HCT116 (cell line): Measurements from ENCODE around the gene BMP5. TPM values are rescaled to one million over a fixed set of nuclear protein-coding genes. Genes with fewer than 3 reads are reported as not detected.

Experiments used
- ATAC-seq: fragments of 200-7000 bp; cut with Tn5 transposase; 2 replicates; pipeline ENCODE4 v1.9.1; 2020; ENCODE audit warnings: mild to moderate bottlenecking, moderate library complexity
- BruUV-seq: library from RNA; stranded (reverse); fragments of 400-500 nt; replicated peaks from 2 replicates; lab custom pipeline; 2021; lab: Mats Ljungman, UMichigan
- CTCF ChIA-PET: fragments of 300-600 bp; sonication (Branson Sonifier 250); formaldehyde crosslinking; loops from one replicate; lab custom pipeline; 2021; ENCODE audit warnings: antibody characterized with exemption; lab: Charles Lee
- POLR2A ChIA-PET: fragments of 300-600, 350-600 bp; sonication (Branson Sonifier 250); formaldehyde crosslinking; loops from one replicate; lab custom pipeline; 2021; ENCODE audit warnings: antibody characterized with exemption; lab: Charles Lee
- RAD21 ChIA-PET, 2 experiments: fragments of 300-600 bp; sonication (Branson Sonifier 250); formaldehyde crosslinking; loops; one replicate each; lab custom pipeline; 2023; ENCODE audit warnings: low total read pairs in 2 of 2; ENCODE audit not compliant: uncharacterized antibody in 2 of 2, unreplicated experiment in 2 of 2, low non-redundant PET in 1 of 2; lab: Charles Lee
- DNase-seq: peaks from one replicate; pipeline ENCODE4 v3.0.0-alpha.2; 2010; ENCODE audit warnings: low read depth, low spot score
- H2AFZ ChIP-seq: fragments of 200-600 bp; shearing (Covaris generic), sonication (generic); 2 replicates; pipeline ENCODE4 v1.6.1; 2017; ENCODE audit warnings: low read depth, mixed run types, mixed read lengths, antibody characterized with exemption, low read length; ENCODE audit not compliant: poor library complexity, severe bottlenecking
- H3K27ac ChIP-seq: 2 replicates; pipeline ENCODE4 v1.5.1; 2012; ENCODE audit warnings: low read depth, low read length
- H3K27me3 ChIP-seq: fragments of 200-600 bp; sonication (generic); 2 replicates; pipeline ENCODE4 v1.6.1; 2016; ENCODE audit warnings: mixed run types, low read length, mixed read lengths; ENCODE audit not compliant: insufficient read depth
- H3K36me3 ChIP-seq, 2 experiments: fragments of 200-500 bp in 1 of 2; fragments of 200-600 bp in 1 of 2; sonication (Bioruptor generic) in 1 of 2; sonication (generic) in 1 of 2; 2 replicates each; pipeline versions ENCODE4 v1.5.1 to v1.6.1; 2014 to 2016; ENCODE audit warnings: low read length in 2 of 2, inconsistent platforms in 1 of 2, mixed read lengths in 1 of 2, mixed run types in 1 of 2; ENCODE audit not compliant: insufficient read depth in 2 of 2, control insufficient read depth in 1 of 2
- H3K4me1 ChIP-seq, 2 experiments: fragments of 200-600 bp in 1 of 2; sonication (generic) in 1 of 2; 2 replicates each; pipeline versions ENCODE4 v1.5.1 to v1.6.1; 2012 to 2017; ENCODE audit warnings: low read length in 2 of 2, inconsistent platforms in 1 of 2, mild to moderate bottlenecking in 1 of 2, mixed read lengths in 1 of 2, mixed run types in 1 of 2, moderate library complexity in 1 of 2; ENCODE audit not compliant: insufficient read depth in 2 of 2, control insufficient read depth in 1 of 2
- H3K4me2 ChIP-seq: fragments of 200-600 bp; sonication (generic); 2 replicates; pipeline ENCODE4 v1.6.1; 2017; ENCODE audit warnings: mixed run types, low read length, mixed read lengths
- H3K4me3 ChIP-seq, 2 experiments: fragments of 200-600 bp in 1 of 2; sonication (generic) in 1 of 2; replicated peaks in 1 of 2; 2 replicates each; pipeline ENCODE4 v1.5.1; 2011 to 2016; ENCODE audit warnings: low read length in 2 of 2, control low read depth in 1 of 2, low read depth in 1 of 2, mild to moderate bottlenecking in 1 of 2, mixed read lengths in 1 of 2, mixed run types in 1 of 2
- H3K79me2 ChIP-seq: fragments of 200-600 bp; sonication (generic); 2 replicates; pipeline ENCODE4 v1.6.1; 2017; ENCODE audit warnings: mild to moderate bottlenecking, mixed run types, low read length, moderate library complexity, mixed read lengths; ENCODE audit not compliant: insufficient read depth
- H3K9ac ChIP-seq: fragments of 200-600 bp; sonication (generic); 2 replicates; pipeline ENCODE4 v1.6.1; 2016; ENCODE audit warnings: low read length, mixed read lengths
- H3K9me2 ChIP-seq: fragments of 200-600 bp; sonication (generic), shearing (Covaris generic); 2 replicates; pipeline ENCODE4 v1.6.1; 2017; ENCODE audit warnings: mixed run types, mild to moderate bottlenecking, moderate library complexity; ENCODE audit not compliant: insufficient read depth
- H3K9me3 ChIP-seq, 2 experiments: fragments of 200-500 bp in 1 of 2; fragments of 200-600 bp in 1 of 2; sonication (Bioruptor generic) in 1 of 2; sonication (generic) in 1 of 2; 2 replicates each; pipeline ENCODE4 v1.6.1; 2014 to 2017; ENCODE audit warnings: low read length in 2 of 2, mixed read lengths in 2 of 2, inconsistent platforms in 1 of 2, low read depth in 1 of 2, mild to moderate bottlenecking in 1 of 2, mixed run types in 1 of 2, moderate library complexity in 1 of 2; ENCODE audit not compliant: control insufficient read depth in 1 of 2, insufficient read depth in 1 of 2
- H4K20me1 ChIP-seq: fragments of 200-600 bp; sonication (generic), shearing (Covaris generic); 2 replicates; pipeline ENCODE4 v1.6.1; 2017; ENCODE audit warnings: mixed run types, mild to moderate bottlenecking, moderate library complexity; ENCODE audit not compliant: insufficient read depth
- CBX3 ChIP-seq: IDR thresholded peaks from 2 replicates; pipeline ENCODE4 v1.6.1; 2012; ENCODE audit warnings: low read depth
- RAD21 ChIP-seq: IDR thresholded peaks from 2 replicates; pipeline ENCODE4 v1.6.1; 2012; ENCODE audit warnings: low read depth, mild to moderate bottlenecking
- SP1 ChIP-seq: IDR thresholded peaks from 2 replicates; pipeline ENCODE4 v1.6.1; 2012; ENCODE audit warnings: low read depth
- SRF ChIP-seq: IDR thresholded peaks from 2 replicates; pipeline ENCODE4 v1.6.1; 2012; ENCODE audit warnings: low read depth
- TCF7L2 ChIP-seq: IDR thresholded peaks from 2 replicates; pipeline ENCODE4 v1.7.0; 2011; ENCODE audit warnings: borderline replicate concordance, inconsistent platforms; ENCODE audit not compliant: insufficient read depth, insufficient read length; ENCODE audit errors: extremely low read depth
- ZFX ChIP-seq: fragments of 450-650 bp; IDR thresholded peaks from 2 replicates; pipeline ENCODE4 v1.6.1; 2017
- ZNF274 ChIP-seq: fragments of 200-500 bp; sonication (Bioruptor generic); IDR thresholded peaks from 2 replicates; pipeline ENCODE4 v1.6.1; 2014; ENCODE audit warnings: mild to moderate bottlenecking, low read depth, low read length, inconsistent platforms
- intact Hi-C: fragments of 100-400 bp; cut with micrococcal nuclease; formaldehyde crosslinking; loops from 2 replicates; pipeline ENCODE4 v1.10.0; 2022
- total RNA-seq: library from RNA; stranded (reverse); gene quantifications from one replicate; pipeline ENCODE4 v1.2.1, GENCODE V29; 2021; ENCODE audit not compliant: unreplicated experiment
- TF ChIP-seq, protein P1 (sequence below): IDR thresholded peaks from 2 replicates; pipeline ENCODE4 v1.6.1; 2011; ENCODE audit warnings: mild to moderate bottlenecking, low read length, moderate library complexity; ENCODE audit not compliant: insufficient replicate concordance; ENCODE audit errors: extremely low read depth
- TF ChIP-seq, protein P2 (sequence below): IDR thresholded peaks from 2 replicates; pipeline ENCODE4 v1.6.1; 2012

BMP5 gene
- total RNA-seq, 1 experiment from 2014 or later, result not detected

DNA sequence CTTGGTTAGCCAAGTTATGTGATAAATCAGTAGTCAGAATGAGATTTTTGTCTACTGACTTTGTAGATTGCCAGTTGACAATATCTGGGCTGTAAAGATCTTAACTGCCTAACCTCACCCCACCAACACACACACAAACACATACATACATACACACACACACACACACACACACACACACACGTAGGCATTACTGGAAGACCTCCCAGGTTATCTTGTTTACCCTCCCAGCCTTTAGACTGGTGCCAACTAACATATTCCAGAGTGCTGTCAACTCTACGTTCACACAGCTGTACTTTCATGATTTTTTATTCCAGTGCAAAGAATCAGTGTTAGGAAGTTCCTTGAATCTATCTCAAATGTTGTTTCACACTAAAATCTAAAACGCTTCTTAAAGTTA is 38.9 kb downstream of the BMP5 start:
- Histone ChIP-seq H3K4me2 (no peak overlapping the region), H3K9me2 (no peaks in the 10 kb centered on the region), H4K20me1 (no peaks in the 10 kb centered on the region), H3K9ac (no peak overlapping the region), H3K4me1 (no peaks in the 10 kb centered on the region), H3K27me3 (peaks cover 34% of the 10 kb centered on the region), H3K4me3 (no peak overlapping the region), H3K27ac (no peak overlapping the region), H3K79me2 (no peaks in the 10 kb centered on the region), H2AFZ (no peak overlapping the region), H3K36me3 (no peaks in the 10 kb centered on the region), H3K9me3 (no peaks in the 10 kb centered on the region)
- intact Hi-C loops, result no loop called here
- TF ChIP-seq ZFX (no peak), ZNF274 (no peak), SRF (no peak), TCF7L2 (no peak), CBX3 (no peak), SP1 (no peak), RAD21 (no peak)
- TF ChIP-seq, protein P1, sequence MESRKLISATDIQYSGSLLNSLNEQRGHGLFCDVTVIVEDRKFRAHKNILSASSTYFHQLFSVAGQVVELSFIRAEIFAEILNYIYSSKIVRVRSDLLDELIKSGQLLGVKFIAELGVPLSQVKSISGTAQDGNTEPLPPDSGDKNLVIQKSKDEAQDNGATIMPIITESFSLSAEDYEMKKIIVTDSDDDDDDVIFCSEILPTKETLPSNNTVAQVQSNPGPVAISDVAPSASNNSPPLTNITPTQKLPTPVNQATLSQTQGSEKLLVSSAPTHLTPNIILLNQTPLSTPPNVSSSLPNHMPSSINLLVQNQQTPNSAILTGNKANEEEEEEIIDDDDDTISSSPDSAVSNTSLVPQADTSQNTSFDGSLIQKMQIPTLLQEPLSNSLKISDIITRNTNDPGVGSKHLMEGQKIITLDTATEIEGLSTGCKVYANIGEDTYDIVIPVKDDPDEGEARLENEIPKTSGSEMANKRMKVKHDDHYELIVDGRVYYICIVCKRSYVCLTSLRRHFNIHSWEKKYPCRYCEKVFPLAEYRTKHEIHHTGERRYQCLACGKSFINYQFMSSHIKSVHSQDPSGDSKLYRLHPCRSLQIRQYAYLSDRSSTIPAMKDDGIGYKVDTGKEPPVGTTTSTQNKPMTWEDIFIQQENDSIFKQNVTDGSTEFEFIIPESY, result no peak
- TF ChIP-seq, protein P2, sequence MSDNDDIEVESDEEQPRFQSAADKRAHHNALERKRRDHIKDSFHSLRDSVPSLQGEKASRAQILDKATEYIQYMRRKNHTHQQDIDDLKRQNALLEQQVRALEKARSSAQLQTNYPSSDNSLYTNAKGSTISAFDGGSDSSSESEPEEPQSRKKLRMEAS, result no peak
- BruUV-seq, result no TSS peak
- ChIA-PET POLR2A (no interaction called here), RAD21 (no interaction called here), CTCF (no interaction called here)
- DNase-seq, result no peak
- no peak for ATAC-seq
